A549 (cell line): ENCODE results near the gene PBX4.

Experiments used
- CBX8 ChIP-seq: fragments of 200-600 bp; sonication (generic); IDR thresholded peaks from 2 replicates; pipeline ENCODE4 v1.6.1; 2016
- CEBPB ChIP-seq, 2 experiments: fragments of >200 bp in 1 of 2; sonication (Bioruptor Twin) in 1 of 2; formaldehyde crosslinking in 1 of 2; IDR thresholded peaks; 2 replicates each; pipeline ENCODE4 v1.6.1; 2012 to 2016
- CTCF ChIP-seq: fragments of >200 bp; sonication (Bioruptor Twin); formaldehyde crosslinking; IDR thresholded peaks from 3 replicates; pipeline ENCODE4 v1.5.1; 2016
- MYC ChIP-seq: IDR thresholded peaks from 2 replicates; pipeline ENCODE4 v1.6.1; 2012; ENCODE audit warnings: mild to moderate bottlenecking, inconsistent platforms, low read length, improper control_type of control experiment, borderline replicate concordance

- TF ChIP-seq CTCF: no peak
- TF ChIP-seq CEBPB (IDR thresholded peaks at IDR 0.05): no peak
- TF ChIP-seq CBX8: no peak
- TF ChIP-seq MYC: no peak
Observed at GRCh38 chr19:19551853-19552192, 66.7 kb downstream of the PBX4 start.
